Heart right ventricle (tissue), 16 donors: ENCODE results near the gene USP47. TPM values are rescaled to one million over a fixed set of nuclear protein-coding genes. Genes with fewer than 3 reads are reported as not detected.

Experiments used
- ATAC-seq, 8 donors: fragments of 200-7000 bp; cut with Tn5 transposase; one replicate each; pipeline ENCODE4 v1.9.1; 2020; ENCODE audit warnings: mild to moderate bottlenecking in 8 of 8, moderate library complexity in 8 of 8, moderate number of reproducible peaks in 1 of 8
- DNase-seq, 2 donors: peaks; one replicate each; pipeline ENCODE4 v3.0.0-alpha.2; 2020
- H3K27ac ChIP-seq, 10 donors: fragments of 200-600 bp; sonication (generic) in 2 of 10; one replicate each; pipeline versions ENCODE4 v1.5.0 to v1.8.0; 2020 to 2022; ENCODE audit warnings: mild to moderate bottlenecking in 3 of 10
- H3K27me3 ChIP-seq, 7 donors: fragments of 200-600 bp; one replicate each; pipeline ENCODE4 v1.8.0; 2021 to 2022; ENCODE audit warnings: mild to moderate bottlenecking in 2 of 7
- H3K36me3 ChIP-seq, 9 donors: fragments of 200-600 bp; sonication (generic) in 1 of 9; one replicate each; pipeline versions ENCODE4 v1.5.0 to v1.8.0; 2020 to 2022; ENCODE audit warnings: mild to moderate bottlenecking in 2 of 9
- H3K4me1 ChIP-seq, 9 donors: fragments of 200-600 bp; sonication (generic) in 1 of 9; one replicate each; pipeline versions ENCODE4 v1.5.0 to v1.8.0; 2020 to 2022; ENCODE audit warnings: mild to moderate bottlenecking in 4 of 9
- H3K4me3 ChIP-seq, 10 donors: fragments of 200-600 bp; sonication (generic) in 2 of 10; one replicate each; pipeline versions ENCODE4 v1.5.0 to v1.8.0; 2020 to 2022; ENCODE audit warnings: mild to moderate bottlenecking in 7 of 10, moderate library complexity in 2 of 10
- H3K9me3 ChIP-seq, 11 donors: fragments of 200-600 bp in 10 of 11; sonication (generic) in 2 of 11; one replicate each; pipeline versions ENCODE4 v1.5.0 to v1.8.0; 2013 to 2022; ENCODE audit warnings: mild to moderate bottlenecking in 2 of 11, control low read depth in 1 of 11, moderate library complexity in 1 of 11
- CTCF ChIP-seq, 9 donors: fragments of 200-600 bp; sonication (generic) in 2 of 9; IDR thresholded peaks; one replicate each; pipeline versions ENCODE4 v1.5.0 to v1.8.0; 2021 to 2022; ENCODE audit warnings: antibody characterized with exemption in 9 of 9, mild to moderate bottlenecking in 5 of 9, moderate library complexity in 1 of 9
- WGBS, 2 donors: extraction: QIAGEN DNeasy Blood & Tissue Kit; methylation state at CpG; one replicate each; pipeline ENCODE4 v1.1.7; 2013; ENCODE audit warnings: inconsistent platforms in 1 of 2; 5-methylcytosine and 5-hydroxymethylcytosine counted together
- intact Hi-C, 10 donors: fragments of 100-400 bp; cut with DNase I; formaldehyde crosslinking; loops; one replicate each; pipeline versions ENCODE4 v1.11.1 to v1.14.2; 2022
- polyA plus RNA-seq, 2 donors: library from polyadenylated mRNA; stranded (reverse); fragments of 200-250 nt; gene quantifications; one replicate each; pipeline ENCODE4 v1.2.3, GENCODE V29; 2013
- total RNA-seq, 10 donors: library from RNA; stranded (reverse); fragmentation: NEBNext Ultra II Directional in 3 of 10; extraction: Animal tissue kit (Norgen Biotek cat#: 25700) in 3 of 10; gene quantifications; one replicate each; pipeline versions ENCODE4 v1.2.1 to v1.2.4, GENCODE V29; 2021 to 2023
- donor health status: Arrhythmogenic right ventricular cardiomyopathy.
- donor health status: ischemic (EF 13 %, LVEDD 7.1; RV severe dilation, severe dysfunction).
- donor health status: healthy with polysubstance abuse.
- donor health status: DM: no; HTN: yes; CAD: no.
- donor health status: DM: no; HTN: no; CAD: no.
- donor health status: ischemic (EF 25% LVEDD 6.9; RV normal size, moderate dysfunction).
- donor health status: ischemic (EF 25% LVEDD 5.7; RV mildly dilated, moderate dysfunction).
- donor health status: healthy.
- donor health status: DM: yes; HTN: yes; CAD: no.
- donor health status: Ischemic cardiomyopathy.
- donor health status: ischemic (EF 35%, LVEDD 5.7; RV mildly dilated, moderate dysfunction).
- donor health status: nonischemic (EF 11% LVEDD 7.7; RV severe dilation, severe dysfunction).
- donor health status: DM: yes; HTN: yes; CAD: no.
- donor health status: PGD.
- donor health status: ischemic (EF 29% LVEDD 5.4; RV normal size, mild dysfunction).
- donor health status: nonischemic (EF 23%, LVEDD 6.1; RV moderate dilation, normal function).

USP47 gene
- total and polyA plus RNA-seq, 12 donors = 30.5 to 56.4 (median 52.5) TPM

- intact Hi-C loops = loop anchor here in 2 of 10 donors (10.0 kb wide), 2 partner anchors 80 to 100 kb away; no protein-coding TSS in a partner anchor
- DNase-seq = no peak
- H3K4me1 ChIP-seq = peaks cover 0 to 13% (median 4%) of the 10 kb centered on the region in 9 donors
- 88 to 91% methylated on average over 7 of the region's 7 CpGs for WGBS, 2 donors
- no peak for ATAC-seq
- no peak overlapping the region for H3K27ac ChIP-seq
- no peaks in the 10 kb centered on the region for H3K9me3 ChIP-seq
- H3K27me3 ChIP-seq = no peaks in the 10 kb centered on the region
- H3K4me3 ChIP-seq = no peak overlapping the region
- no peak for TF ChIP-seq CTCF (IDR thresholded peaks at IDR 0.05)
- no peaks in the 10 kb centered on the region for H3K36me3 ChIP-seq
Measured at GRCh38 chr11:11814614-11815452, 26.9 kb upstream of the USP47 start.

- DNase-seq (no peak), ATAC-seq (no peak)
- Histone ChIP-seq H3K27ac (no peak overlapping the region), H3K9me3 (no peaks in the 10 kb centered on the region), H3K36me3 (no peaks in the 10 kb centered on the region), H3K4me1 (peaks cover 0 to 13% (median 4%) of the 10 kb centered on the region in 9 donors), H3K27me3 (no peaks in the 10 kb centered on the region), H3K4me3 (no peak overlapping the region)
- no peak for TF ChIP-seq CTCF (IDR thresholded peaks at IDR 0.05)
- WGBS, 2 donors = 64 to 70% methylated on average over 2 of the region's 2 CpGs
- intact Hi-C loops = loop anchor here in 2 of 10 donors (10.0 kb wide), 2 partner anchors 78 to 98 kb away; no protein-coding TSS in a partner anchor
Measured at GRCh38 chr11:11816511-11817314, 25.1 kb upstream of the USP47 start.

- H3K9me3 ChIP-seq = no peaks in the 10 kb centered on the region
- ATAC-seq = no peak
- no peak overlapping the region for H3K4me3 ChIP-seq
- intact Hi-C loops = loop anchor here in 2 of 10 donors (10.0 kb wide), 2 partner anchors 77 to 97 kb away; no protein-coding TSS in a partner anchor
- no peak overlapping the region for H3K27ac ChIP-seq
- H3K36me3 ChIP-seq = no peaks in the 10 kb centered on the region
- TF ChIP-seq CTCF (IDR thresholded peaks at IDR 0.05) = no peak
- DNase-seq = no peak
- H3K27me3 ChIP-seq = no peaks in the 10 kb centered on the region
- H3K4me1 ChIP-seq = peaks cover 0 to 8% (median 1%) of the 10 kb centered on the region in 9 donors
- 94 to 95% methylated on average over 5 of the region's 5 CpGs for WGBS, 2 donors
Measured at GRCh38 chr11:11817957-11818356, 23.8 kb upstream of the USP47 start.

GRCh38 chr11:11818529-11819121 is 23.1 kb upstream of the USP47 start:
- Histone ChIP-seq H3K4me1 (peaks cover 0 to 4% (median 0%) of the 10 kb centered on the region in 9 donors), H3K36me3 (no peaks in the 10 kb centered on the region), H3K4me3 (no peak overlapping the region), H3K9me3 (no peaks in the 10 kb centered on the region), H3K27ac (no peak overlapping the region), H3K27me3 (no peaks in the 10 kb centered on the region)
- no peak for TF ChIP-seq CTCF (IDR thresholded peaks at IDR 0.05)
- 86 to 89% methylated on average over 2 of the region's 2 CpGs for WGBS, 2 donors
- DNase-seq = no peak
- no peak for ATAC-seq
- intact Hi-C loops = loop anchor here in 2 of 10 donors (10.0 kb wide), 2 partner anchors 76 to 96 kb away; no protein-coding TSS in a partner anchor
